GM13976 (cell line): ENCODE results near the gene TIGD3.
A peak's percentile ranks its signal among the peaks of the same experiment; 100 is the strongest.
"Not testable (repeated sequence)": the region's sequence is repeated elsewhere in the genome, so short reads cannot be mapped to it uniquely, and the experiment has no call there.

ENCODE experiments used
- DNase-seq: peaks from one replicate; pipeline ENCODE4 v3.0.0; 2012; ENCODE audit warnings: low spot score
- CTCF ChIP-seq: IDR thresholded peaks from 2 replicates; pipeline ENCODE4 v1.5.1; 2012; ENCODE audit warnings: borderline replicate concordance, mild to moderate bottlenecking; ENCODE audit not compliant: insufficient read depth; ENCODE audit errors: extremely low read depth, missing control alignments, control extremely low read depth
- in situ Hi-C: fragments of 300-500 bp; cut with MboI; formaldehyde crosslinking; loops from one replicate; pipeline ENCODE4 v1.12.0; 2022; ENCODE audit warnings: low sequenced_read_pairs, mixed read lengths, inconsistent platforms; ENCODE audit not compliant: unreplicated experiment

Gene TIGD3

GRCh38 chr11:65325435-65325834 is 29.1 kb upstream of the TIGD3 start:
- in situ Hi-C loops: no loop called here
- TF ChIP-seq CTCF: no peak
- DNase-seq: no peak

- in situ Hi-C loops: no loop called here
- no peak for TF ChIP-seq CTCF
- DNase-seq: no peak
These were observed 27.5 kb upstream of the TIGD3 start for GRCh38 chr11:65327021-65327420.

- in situ Hi-C loops: no loop called here
- no peak for DNase-seq
- no peak for TF ChIP-seq CTCF
These were observed 25.1 kb upstream of the TIGD3 start for GRCh38 chr11:65329478-65329877.

- in situ Hi-C loops: no loop called here
- peak; percentile 72 for DNase-seq
- TF ChIP-seq CTCF: peak; percentile 61
These were observed 24.6 kb upstream of the TIGD3 start for GRCh38 chr11:65329944-65330403.

- no peak for DNase-seq
- in situ Hi-C loops: no loop called here
- no peak for TF ChIP-seq CTCF
These were observed 24.0 kb upstream of the TIGD3 start for GRCh38 chr11:65330544-65330943.

DNA sequence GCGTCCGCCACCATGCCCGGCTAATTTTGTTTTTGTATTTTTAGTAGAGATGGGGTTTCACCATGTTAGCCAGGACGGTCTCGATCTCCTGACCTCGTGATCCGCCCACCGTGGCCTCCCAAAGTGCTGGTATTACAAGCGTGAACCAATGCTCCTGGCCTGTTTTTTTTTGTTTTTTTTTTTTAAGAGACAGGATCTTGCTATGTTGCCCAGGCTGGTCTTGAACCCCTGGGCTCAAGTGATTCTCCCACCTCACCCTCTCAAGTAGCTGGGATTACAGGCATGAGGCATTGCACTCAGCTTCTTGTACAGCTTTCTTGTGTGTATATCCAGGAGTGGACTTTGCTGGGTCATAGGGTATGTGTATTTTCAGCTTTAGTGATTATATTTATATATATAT is 22.0 kb upstream of the TIGD3 start:
- not testable (repeated sequence) for DNase-seq

GRCh38 chr11:65334696-65335295 is 19.8 kb upstream of the TIGD3 start:
- TF ChIP-seq CTCF: no peak

More for the DNA sequence above, 22.0 kb upstream of the TIGD3 start:
- in situ Hi-C loops: not testable (repeated sequence)

More at GRCh38 chr11:65334696-65335295, 19.8 kb upstream of the TIGD3 start:
- in situ Hi-C loops: no loop called here
- no peak for DNase-seq
